ENCODE measurements around the gene TRAF4.
"Not testable (repeated sequence)": the region's sequence is repeated elsewhere in the genome, so short reads cannot be mapped to it uniquely, and the experiment has no call there.

The TRAF4 gene

GRCh38 chr17:28734712-28735241 is 9.0 kb upstream of the TRAF4 start:
- no peak for DNase-seq

GRCh38 chr17:28735242-28735722 is 8.5 kb upstream of the TRAF4 start:
- no peak for DNase-seq

- DNase-seq, result not testable (repeated sequence)
Measured at GRCh38 chr17:28735913-28736769, 7.7 kb upstream of the TRAF4 start.

GRCh38 chr17:28737316-28737715 is 6.5 kb upstream of the TRAF4 start:
- no peak for DNase-seq

GRCh38 chr17:28737770-28738679 is 5.8 kb upstream of the TRAF4 start:
- DNase-seq, result no peak

- DNase-seq, result peak; percentile 46
Measured at GRCh38 chr17:28738680-28739384, 5.0 kb upstream of the TRAF4 start.

- DNase-seq, result no peak
Measured at GRCh38 chr17:28740406-28741357, 3.1 kb upstream of the TRAF4 start.

- no peak for DNase-seq
Measured at GRCh38 chr17:28741358-28742349, 2.2 kb upstream of the TRAF4 start.

GRCh38 chr17:28744104-28744971 is 527 bp downstream of the TRAF4 start:
- DNase-seq, result peak; percentile 67

GRCh38 chr17:28744972-28745785 is 1.4 kb downstream of the TRAF4 start:
- DNase-seq, result no peak

GRCh38 chr17:28745786-28746411 is 2.1 kb downstream of the TRAF4 start:
- no peak for DNase-seq

GRCh38 chr17:28746611-28747050 is 2.8 kb downstream of the TRAF4 start:
- no peak for DNase-seq

GRCh38 chr17:28747051-28747691 is 3.4 kb downstream of the TRAF4 start:
- DNase-seq, result no peak

GRCh38 chr17:28747801-28748750 is 4.3 kb downstream of the TRAF4 start:
- DNase-seq, result no peak

GRCh38 chr17:28748852-28749515 is 5.2 kb downstream of the TRAF4 start:
- no peak for DNase-seq
